NT2/D1 (cell line): ENCODE data around the gene ABCC9.

Experiments
- SUZ12 ChIP-seq: IDR thresholded peaks from 2 replicates; pipeline ENCODE4 v1.6.1; 2011; ENCODE audit not compliant: insufficient read length, insufficient read depth; ENCODE audit errors: extremely low read depth
- YY1 ChIP-seq: IDR thresholded peaks from 2 replicates; pipeline ENCODE4 v1.6.1; 2011; ENCODE audit not compliant: insufficient read length, insufficient read depth
- ZNF274 ChIP-seq: IDR thresholded peaks from 2 replicates; pipeline ENCODE4 v1.6.1; 2011; ENCODE audit warnings: mild to moderate bottlenecking, low read depth, low read length

GRCh38 chr12:21800011-21800410, 141.2 kb downstream of the ABCC9 start:
- no peak for TF ChIP-seq YY1
- no peak for TF ChIP-seq ZNF274
- no peak for TF ChIP-seq SUZ12
